Activated CD4-positive, alpha-beta T cell treated with anti-CD3 and anti-CD28 coated beads, Interleukin-2, Interleukin-6, amounts not matched to agents 100 ng/mL and 50 ng/mL, durations not matched to agents 16 hours and 8 hours (primary cell): ENCODE measurements around the gene MRPS15.
"Not testable (repeated sequence)": the region's sequence is repeated elsewhere in the genome, so short reads cannot be mapped to it uniquely, and the experiment has no call there.

Experiments
- DNase-seq: peaks from one replicate; pipeline ENCODE4 v3.0.0-alpha.2; 2020

Gene MRPS15

GRCh38 chr1:36482724-36483388 is 18.7 kb upstream of the MRPS15 start, which contains the start of gene CSF3R:
Gene CSF3R (minus strand): TSS chr1:36482913. CDS start chr1:36479496, 3,417 bp downstream.
- no peak for DNase-seq

- no peak for DNase-seq
These were observed 17.9 kb upstream of the MRPS15 start for GRCh38 chr1:36481771-36482723.

GRCh38 chr1:36481091-36481490 is 16.9 kb upstream of the MRPS15 start:
- no peak for DNase-seq

DNA sequence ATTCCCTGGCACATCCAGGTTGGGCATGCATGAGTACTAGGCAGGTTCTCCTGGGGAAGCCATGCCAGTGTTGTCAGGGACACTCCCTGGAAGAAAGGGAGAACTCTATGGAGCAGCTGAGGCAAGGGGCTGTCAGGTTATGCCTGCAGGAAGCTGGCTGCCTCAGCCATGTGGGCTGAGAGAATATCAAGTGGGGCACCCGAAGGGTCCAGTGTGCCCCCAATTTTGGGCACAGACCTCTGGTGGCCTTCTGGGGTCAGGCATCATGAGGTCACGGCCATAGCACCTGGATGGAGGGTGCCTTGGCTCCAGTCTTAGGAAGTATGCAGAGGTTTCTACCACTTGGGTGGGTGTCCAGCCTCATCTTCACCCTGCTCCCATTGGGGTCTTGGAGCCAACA is 16.0 kb upstream of the MRPS15 start:
- no peak for DNase-seq

- DNase-seq: no peak
These were observed 15.4 kb upstream of the MRPS15 start for GRCh38 chr1:36479505-36480051.

DNA sequence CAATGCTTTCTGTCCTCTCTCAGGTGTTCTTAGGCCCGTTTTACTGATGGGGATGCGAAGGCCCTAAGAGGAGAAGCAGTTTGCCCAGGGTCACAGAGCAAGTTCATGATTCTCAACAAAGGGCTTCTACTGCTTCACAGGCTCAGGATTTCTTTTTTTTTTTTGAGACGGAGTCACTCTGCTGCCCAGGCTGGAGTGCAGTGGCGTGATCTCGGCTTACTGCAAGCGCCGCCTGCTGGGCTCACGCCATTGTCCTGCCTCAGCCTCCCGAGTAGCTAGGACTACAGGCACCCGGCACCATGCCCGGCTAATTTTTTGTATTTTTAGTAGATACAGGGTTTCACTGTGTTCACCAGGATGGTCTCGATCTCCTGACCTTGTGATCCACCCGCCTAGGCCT is 13.4 kb upstream of the MRPS15 start:
- DNase-seq: not testable (repeated sequence)

DNA sequence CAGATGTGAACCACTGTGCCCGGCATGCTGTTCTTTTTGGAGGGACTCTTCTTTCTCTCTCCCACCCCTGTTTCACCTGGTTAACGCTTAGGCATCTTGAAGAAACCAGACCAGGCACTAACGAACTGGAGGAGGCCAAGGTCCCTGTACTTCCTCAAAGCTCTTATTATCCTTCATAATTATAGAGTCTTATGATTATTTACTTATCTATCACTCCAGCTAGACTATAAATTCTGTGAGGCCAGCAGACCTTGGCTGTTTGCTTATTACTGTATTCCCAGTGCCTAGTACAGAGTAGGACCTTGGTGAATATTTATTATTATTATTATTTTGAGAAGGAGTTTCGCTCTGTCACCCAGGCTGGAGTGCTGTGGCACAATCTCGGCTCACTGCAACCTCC is 12.8 kb upstream of the MRPS15 start:
- no peak for DNase-seq

DNA sequence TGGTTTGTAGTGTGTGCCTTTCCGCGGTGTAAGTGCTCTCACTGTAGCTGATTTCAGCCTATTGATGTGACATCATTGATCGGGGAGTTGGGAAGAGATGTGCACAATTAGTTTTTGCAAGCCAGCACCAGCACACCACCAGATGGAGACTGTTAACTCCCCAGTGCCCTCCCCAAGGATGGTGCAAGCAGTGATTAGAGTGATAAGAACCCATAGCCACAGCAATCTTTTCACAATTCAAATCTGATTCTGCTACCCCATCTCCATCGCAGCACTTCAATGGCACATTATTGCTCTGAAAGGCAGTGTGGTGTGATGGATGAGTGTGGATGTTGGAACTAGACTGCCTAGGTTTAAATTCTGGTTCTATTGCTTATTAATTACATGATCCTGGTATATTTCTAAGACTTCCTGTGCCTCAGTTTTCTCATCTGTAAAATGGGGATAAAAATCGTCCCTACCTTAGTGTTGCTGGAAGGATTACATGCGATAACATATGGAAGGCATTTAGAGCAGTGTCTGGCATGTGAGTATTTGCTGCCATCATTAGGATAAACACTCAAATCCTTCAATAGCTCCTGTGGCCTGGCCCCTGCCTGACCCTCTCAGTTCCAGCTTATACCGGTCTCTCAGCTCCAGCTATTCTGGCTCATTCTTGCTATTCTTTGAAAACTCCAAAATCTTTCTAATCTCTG is 11.9 kb upstream of the MRPS15 start:
- DNase-seq: no peak

- DNase-seq: no peak
These were observed 11.2 kb upstream of the MRPS15 start for GRCh38 chr1:36475341-36475740.

GRCh38 chr1:36472656-36473055 is 8.5 kb upstream of the MRPS15 start:
- no peak for DNase-seq

- DNase-seq: no peak
These were observed 7.9 kb upstream of the MRPS15 start for GRCh38 chr1:36471830-36472641.

DNA sequence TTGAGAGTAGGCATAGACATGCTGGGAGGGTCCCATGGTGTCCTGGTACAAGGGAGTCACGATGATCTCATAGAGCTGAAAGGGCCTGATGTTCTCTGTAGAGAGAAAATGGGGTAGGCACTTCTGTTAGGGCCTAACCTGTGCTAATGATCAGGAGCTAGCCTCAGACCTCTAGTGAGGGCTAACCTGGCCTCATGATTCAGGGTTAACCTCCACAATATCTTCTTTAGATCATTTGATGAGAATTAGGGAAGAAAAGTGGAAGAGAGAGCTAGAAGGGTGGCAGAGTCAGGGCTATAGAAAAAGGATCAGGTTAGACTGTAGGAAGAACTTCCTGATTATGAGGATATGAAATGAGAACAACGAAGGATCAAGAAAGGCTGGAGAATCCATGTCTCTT is 5.0 kb upstream of the MRPS15 start:
- DNase-seq: no peak

- DNase-seq: no peak
These were observed 3.7 kb upstream of the MRPS15 start for GRCh38 chr1:36467700-36468455.

GRCh38 chr1:36467027-36467410 is 2.8 kb upstream of the MRPS15 start:
- DNase-seq: no peak

GRCh38 chr1:36466370-36467026 is 2.3 kb upstream of the MRPS15 start:
- DNase-seq: no peak

GRCh38 chr1:36465731-36466369 is 1.7 kb upstream of the MRPS15 start:
- DNase-seq: no peak

DNA sequence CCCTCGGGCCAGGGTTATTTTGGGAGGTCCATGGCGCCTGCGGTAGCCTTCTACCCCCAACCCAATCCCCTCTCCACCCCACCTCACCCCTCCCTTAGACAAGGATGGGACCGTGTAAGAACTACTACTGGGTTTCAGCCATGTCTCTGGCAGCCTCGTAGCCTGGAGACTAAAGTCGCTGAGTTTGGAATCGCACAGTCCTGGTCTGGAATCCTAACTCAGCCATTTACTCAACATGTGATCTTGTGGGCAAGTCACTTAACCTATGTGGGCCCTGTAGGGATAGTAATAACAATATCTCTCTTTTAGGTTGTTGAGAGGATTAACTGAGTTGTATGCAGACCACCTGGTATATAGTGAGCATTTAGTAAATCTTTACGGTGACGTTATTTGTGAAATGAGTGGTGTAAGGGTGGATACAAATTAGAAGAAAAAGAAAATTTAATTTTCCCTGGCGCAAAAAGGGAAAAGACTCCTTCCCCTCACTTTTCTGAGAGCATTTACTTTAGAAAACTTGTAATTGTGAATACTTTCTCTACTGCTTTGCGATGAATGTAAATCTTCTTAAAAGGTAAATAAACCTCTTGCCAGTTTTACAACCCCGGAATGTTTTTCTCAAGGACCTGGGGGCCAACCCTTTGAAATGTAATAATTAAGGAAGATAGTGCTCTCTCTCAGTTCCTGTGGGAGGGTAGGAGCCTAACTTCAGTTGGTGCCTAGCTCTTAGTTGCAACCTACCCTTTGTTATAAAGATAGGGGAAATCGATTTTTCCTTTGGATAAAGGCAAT is 615 bp upstream of the MRPS15 start:
- DNase-seq: peak; percentile 47

DNA sequence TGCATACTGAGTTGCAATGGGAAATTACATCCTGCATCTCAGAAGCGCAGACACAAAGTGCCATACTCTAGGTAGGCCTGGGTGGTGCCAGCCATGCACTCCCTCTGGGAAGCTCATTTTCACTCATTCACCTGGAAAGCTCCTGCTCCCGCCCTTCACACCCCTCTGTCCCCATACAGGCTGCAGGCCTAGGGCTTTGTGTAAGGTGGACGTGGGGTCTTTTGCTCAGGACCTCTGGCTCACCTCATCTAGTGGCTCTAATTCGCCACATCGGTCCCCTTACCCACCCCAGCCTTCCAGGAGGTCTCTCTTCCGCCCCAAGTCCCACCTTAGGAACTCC is 751 bp downstream of the MRPS15 start:
- no peak for DNase-seq

DNA sequence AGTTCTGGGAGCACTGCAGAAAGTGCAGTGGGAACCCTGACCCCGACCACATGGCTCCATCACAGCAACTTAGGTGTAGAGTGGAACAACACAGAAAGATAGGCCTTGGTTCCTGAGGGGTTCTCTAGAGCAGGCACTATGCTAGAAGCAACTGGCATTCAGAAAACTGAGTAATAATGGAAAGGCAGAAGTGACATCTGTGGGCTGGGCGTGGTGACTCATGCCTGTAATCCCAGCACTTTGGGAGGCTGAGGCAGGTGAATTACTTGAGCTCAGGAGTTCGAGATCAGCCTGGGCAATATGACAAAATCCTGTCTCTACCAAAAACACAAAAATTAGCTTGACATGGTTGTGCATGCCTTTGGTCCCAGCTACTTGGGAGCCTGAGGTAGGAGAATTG is 5.3 kb downstream of the MRPS15 start:
- DNase-seq: peak; percentile 89

DNA sequence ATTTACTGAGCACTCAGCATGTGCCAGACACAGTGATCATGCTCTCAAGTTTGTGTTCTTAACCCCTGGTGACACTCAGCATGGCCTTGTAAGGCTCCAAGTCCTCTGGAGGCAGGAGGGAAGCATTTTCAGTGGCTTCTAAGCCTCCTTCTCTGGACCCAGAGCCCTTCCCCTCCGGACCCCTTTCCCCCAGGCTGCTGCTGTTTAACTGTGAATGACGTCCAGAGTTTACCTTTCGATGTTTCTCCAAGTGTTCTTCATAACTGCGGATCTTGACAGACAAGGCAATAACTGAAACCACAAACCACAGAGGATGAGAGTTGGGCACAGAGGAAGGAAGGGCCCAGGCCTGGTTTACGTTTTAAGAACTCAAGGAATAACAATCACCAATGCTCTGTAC is 6.5 kb downstream of the MRPS15 start:
- peak; percentile 68 for DNase-seq
